Measurements from ENCODE around the gene GRIK4.

DNA sequence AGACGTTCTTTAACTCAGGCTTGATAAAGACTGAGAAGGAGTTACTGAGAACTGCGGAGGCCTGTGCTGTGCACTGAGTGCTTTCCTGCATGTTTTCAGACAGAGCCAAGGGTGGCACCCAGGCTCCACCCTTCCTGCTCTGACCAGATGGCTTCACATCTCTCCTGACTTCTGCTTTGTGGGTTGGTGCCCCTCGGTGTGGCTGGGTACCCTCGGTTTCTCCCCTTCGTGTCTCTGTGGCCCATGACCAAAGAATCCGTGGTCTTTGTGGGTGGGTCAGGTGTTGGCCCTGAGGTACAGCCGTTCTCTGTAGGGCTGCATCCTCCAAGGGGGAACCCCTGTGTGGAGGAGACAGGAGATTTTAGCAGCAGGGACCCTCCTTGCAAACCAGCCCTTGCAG, 34.3 kb downstream of the GRIK4 start:
- TF ChIP-seq, protein P1, sequence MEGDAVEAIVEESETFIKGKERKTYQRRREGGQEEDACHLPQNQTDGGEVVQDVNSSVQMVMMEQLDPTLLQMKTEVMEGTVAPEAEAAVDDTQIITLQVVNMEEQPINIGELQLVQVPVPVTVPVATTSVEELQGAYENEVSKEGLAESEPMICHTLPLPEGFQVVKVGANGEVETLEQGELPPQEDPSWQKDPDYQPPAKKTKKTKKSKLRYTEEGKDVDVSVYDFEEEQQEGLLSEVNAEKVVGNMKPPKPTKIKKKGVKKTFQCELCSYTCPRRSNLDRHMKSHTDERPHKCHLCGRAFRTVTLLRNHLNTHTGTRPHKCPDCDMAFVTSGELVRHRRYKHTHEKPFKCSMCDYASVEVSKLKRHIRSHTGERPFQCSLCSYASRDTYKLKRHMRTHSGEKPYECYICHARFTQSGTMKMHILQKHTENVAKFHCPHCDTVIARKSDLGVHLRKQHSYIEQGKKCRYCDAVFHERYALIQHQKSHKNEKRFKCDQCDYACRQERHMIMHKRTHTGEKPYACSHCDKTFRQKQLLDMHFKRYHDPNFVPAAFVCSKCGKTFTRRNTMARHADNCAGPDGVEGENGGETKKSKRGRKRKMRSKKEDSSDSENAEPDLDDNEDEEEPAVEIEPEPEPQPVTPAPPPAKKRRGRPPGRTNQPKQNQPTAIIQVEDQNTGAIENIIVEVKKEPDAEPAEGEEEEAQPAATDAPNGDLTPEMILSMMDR (IDR thresholded peaks at IDR 0.05), result no peak
- TF ChIP-seq POLR2A (IDR thresholded peaks at IDR 0.05), result no peak
